ELF-1 (cell line): ENCODE measurements around the gene TNFRSF1B.

Experiments
- DNase-seq: peaks from one replicate; pipeline ENCODE4 v3.0.0-alpha.2; 2016; ENCODE audit warnings: low read depth, low spot score

TNFRSF1B gene

DNA sequence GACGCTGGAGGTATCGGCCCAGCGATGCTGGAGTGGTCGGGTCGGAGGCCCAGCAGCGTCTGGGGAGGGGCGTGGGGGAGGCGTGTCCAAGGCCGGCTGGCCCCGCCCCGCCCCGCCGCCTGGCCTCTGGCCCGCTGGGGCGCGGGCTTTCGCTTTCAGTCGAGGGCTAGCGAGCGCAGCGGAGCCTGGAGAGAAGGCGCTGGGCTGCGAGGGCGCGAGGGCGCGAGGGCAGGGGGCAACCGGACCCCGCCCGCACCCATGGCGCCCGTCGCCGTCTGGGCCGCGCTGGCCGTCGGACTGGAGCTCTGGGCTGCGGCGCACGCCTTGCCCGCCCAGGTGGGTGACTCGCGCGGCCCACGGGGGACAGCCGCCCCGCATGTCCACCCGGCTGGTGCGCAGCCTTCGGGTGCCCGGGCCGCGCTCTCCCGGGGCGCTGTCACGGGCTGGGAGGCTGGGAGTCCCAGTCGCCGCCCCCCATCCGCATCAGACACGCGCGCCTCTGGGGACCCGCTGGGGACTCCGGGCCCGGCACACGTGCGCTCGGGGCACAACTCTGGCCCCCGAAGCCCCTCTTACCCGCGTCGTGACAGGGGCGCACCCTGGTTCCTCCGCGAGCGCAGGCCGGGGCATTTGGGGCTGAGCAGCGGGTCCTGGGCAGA, at the start of gene TNFRSF1B:
Gene TNFRSF1B, plus strand, starts transcription at position 158 of the 659 bp plus-strand sequence. Its CDS starts 101 bp downstream, at position 259.
- DNase-seq, result peak; percentile 79

DNA sequence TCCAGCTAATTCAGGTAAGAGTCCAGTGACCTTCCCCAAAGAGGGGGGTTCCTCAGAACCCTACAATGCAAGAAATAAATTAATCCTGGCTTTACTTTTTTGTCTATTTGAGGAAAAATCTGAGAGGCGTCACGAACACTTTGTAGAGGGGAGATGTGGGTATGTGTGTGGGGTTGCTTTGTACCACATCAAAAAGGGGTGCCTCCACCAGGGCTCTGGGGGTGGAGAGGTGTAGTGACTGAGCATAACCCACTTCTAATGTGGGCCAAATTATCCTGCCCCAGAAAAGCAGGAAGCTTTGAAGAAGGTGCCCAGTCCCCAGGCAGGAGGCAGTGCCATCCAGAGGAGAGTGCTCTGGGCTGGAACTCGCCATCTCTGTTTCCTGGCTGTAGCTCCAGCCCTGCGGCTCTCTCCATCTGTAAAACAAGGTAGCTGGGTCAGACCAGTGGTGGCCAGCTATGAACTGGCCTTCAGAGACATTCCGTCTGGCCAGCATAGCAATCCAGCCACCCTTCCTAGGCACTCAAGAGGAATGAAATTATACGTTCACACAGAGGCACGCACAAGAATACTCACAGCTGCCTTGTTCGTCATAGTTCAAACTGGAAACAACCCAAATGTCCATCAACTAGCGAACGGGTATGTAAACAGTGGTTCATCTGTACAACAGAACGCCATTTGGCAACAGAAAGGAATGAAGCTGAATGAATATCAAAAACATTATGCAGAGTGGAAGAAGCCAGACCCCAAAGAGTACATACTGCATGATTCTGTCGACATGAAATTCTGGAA, 45.4 kb upstream of the TNFRSF1B start:
- DNase-seq, result no peak

DNA sequence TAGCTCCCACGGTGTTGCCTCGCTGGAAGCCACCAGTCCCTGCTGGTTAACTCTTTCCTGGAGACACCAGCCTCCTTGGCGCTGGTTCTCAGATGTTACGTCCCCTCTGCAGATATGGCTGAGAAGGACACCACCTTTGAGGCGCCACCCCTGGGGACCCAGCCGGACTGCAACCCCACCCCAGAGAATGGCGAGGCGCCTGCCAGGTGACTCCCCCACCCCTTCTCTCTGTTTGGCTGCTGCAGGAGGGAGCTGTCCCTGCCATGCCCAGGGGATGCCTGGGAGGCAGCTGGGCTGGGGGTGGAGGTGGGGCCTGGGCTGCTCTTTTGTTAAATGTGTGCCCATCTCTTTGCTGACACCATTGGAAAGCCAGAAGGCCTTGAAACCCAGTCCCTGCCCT, 43.6 kb upstream of the TNFRSF1B start:
- no peak for DNase-seq

DNA sequence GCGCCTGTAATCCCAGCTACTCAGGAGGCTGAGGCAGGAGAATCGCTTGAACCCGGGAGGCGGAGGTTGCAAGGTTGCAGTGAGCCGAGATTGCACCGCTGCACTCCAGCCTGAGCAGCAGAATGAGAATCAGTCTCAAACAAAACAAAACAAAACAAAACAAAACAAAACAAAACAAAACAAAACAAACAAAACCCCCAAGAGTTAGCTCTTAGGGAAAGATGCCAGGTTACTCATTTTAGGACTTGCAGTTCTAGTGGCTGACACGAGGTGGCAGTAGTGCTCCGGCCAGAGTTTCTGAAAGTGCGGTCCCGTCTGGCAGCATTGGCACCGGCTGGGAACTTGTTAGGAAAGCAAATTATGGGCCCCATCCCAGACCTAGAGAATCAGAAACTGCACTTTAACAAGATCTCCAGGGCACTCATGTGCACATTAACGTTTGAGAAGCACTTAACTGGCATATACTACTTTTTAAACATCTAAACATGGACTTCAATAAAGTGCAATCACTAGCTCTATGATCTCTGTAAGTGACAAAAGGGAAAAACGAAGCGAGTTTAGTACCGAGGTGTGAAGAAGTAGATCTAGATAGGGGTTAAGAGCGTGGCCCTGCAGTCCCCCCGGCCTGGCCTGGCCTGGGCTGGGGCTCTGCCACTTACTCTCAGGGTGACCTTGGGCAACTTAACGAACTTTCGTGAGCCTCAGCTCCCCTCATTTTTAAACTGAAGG, 41.9 kb upstream of the TNFRSF1B start:
- DNase-seq, result peak; percentile 73

DNA sequence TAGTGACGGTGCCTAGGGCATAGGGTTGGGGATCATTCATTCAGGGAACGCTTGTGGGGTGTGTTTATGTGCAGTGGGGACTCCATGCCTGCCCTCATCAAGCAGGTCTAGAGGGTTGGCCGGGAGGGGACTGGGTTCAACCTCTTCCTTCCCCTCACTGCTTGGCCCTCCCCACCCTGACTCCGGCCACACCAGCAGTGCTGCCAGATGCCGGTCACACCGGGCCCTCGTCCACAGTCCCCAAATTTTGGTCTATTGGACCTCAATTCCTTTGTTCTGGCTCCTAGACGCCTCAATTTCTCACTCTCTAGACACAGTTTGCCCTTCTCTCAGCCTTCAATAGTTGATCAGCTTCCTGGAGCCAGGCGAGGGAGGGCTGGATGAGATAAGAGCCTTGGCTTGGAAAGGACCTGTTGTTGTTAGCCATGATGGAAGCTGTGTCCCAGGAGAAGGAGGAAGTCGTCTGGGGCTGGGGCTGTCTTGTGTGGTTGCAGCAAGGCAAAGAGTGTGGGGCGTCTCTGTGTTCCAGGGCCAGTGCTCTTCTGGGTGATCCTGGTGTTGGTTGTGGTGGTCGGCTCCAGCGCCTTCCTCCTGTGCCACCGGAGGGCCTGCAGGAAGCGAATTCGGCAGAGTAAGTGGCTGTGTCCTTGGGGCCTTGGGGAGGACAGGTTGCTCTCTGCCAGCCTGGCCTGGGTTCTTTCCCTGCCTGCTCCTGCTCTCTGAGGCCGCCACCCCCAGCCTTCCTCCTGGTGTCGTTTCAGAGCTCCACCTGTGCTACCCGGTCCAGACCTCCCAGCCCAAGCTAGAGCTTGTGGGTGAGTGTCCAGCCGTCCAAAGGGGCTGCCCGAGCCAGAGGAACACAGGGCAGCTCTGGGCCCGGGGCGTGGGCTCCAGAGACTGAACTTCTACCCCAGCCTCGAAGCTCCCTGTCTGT, 41.1 kb upstream of the TNFRSF1B start:
- no peak for DNase-seq

DNA sequence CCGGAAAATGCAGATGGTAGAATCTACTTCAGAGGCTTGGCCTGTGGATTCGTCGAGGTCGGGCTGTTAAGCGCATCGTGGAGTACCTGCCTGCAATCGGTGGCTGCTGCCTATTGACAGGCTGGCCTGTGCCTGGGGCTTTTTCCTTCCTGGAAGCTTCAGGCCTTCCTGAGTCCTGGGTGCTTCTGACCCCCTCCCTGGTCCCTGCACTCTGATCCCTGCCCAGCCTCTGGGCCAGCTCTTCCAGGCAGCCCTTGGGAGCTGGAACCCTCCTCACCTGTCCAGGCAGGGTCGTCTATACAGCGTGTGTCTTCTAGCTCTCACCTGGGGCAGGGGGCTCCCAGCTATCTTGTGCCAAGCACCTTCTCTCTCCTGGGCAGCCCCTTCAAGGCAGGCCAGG, 40.0 kb upstream of the TNFRSF1B start:
- no peak for DNase-seq

DNA sequence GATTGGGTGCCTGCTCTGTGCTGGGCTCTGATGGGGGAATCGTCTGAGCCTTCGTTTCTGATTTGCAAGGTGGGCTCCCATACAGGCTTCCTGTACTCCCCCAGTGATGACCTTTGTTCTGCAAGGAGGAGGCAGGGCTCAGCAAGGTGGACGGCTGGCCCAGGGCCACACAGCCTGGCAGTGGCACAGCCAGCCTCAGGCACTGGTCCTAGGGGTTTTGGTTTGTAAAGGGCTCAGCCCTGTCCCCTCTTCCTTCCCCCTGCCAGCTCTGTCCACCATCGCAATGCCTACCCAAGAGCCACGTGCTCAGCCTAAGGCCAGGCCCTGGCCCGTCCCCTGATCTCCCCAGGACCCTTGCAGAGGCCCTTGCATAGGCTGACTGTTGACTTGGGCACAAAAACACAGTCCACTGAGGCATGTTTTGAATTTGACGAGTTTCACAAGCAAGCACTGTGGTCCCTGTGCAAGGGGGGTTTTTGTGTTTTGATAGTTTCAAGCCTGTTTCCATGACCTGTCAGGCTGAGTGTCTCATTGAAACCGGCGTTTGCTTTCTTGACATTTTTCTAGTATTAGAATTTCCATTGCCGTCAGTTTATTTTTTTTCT, 39.5 kb upstream of the TNFRSF1B start:
- DNase-seq, result no peak

DNA sequence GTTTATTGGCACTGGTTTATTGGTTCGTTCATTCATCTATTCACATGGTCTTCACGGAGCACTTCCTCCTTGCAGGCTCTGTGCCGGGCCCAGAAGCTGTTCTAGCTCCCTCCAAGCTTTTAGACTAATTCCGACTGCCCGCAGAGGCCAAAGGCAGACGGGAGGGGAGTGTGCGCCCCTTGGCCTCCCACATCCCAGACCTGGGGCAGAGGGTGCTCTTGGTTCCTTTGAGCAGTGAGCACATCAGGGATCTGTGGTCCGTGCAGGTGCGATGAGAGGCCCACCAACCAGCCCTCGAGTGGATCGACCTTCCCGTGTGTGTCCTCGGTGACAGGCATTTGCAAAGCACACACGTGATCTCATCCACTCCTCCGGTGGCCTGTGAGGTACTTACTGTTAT, 38.7 kb upstream of the TNFRSF1B start:
- no peak for DNase-seq

DNA sequence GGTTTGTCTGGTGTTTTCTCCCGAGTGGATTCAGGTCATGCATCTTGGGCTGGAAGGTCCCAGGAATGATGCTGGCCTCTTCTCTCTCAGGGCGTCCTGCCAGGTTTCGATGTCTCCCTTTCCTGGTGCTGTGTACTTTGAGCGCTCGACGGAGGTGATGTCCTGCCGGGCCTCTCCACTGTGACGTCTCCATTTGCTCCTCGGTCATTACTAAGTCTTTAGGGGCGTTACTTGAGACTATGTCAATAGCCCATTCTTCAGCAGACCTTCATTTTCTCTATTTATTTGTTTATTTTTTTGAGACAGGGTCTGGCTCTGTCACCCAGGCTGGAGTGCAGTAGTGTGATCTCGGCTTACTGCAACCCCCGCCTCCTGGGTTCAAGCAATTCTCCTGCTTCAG, 37.2 kb upstream of the TNFRSF1B start:
- DNase-seq, result no peak

DNA sequence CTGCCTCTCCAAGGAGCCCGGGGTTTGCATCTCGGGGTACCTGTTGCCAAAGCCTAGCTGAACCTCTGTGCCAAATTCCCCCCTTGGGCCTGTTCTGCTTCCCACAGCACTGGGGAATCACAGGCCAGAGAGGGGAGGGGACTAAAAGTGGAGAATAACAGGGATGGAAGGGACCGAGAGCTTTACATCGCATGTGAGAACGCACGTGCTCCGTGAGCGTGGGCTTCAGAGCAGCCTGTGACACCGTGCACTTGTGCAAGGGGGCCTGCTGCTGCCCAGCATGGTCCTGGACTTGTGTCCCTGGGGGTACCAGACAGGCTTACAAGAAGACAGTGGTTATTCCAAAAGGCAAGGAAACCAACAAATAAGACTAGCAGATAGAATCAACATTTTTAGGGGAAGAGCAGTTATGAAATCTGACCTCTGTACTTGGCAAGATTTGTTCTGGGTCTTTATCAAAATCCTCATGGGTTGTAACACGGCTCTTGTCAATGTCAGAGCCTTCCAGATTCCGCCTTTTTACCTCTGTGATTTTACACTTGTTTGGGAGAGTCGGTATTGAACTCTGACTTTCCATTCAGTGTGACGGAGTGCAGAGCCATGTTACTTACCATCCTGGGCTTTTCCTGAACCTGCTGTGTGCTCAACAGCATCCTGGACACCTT, 36.2 kb upstream of the TNFRSF1B start:
- no peak for DNase-seq

DNA sequence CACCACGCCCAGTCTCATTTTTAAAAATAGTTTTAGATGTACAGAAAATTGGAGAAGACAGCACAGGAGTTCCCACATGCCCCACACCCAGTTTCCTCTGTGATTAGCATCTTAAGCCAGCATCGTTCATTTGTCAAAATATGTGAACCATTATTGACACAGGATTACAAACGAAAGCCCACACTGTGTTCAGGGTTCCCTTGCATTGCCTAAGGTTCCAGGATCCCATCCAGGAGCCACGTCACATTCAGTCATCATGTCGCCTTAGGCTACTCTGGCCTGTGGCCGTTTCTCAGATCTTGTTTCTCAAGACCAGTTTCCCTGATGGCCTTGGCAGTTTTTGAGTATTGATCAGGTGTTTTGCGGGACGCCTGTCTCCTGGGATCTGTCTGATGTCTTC, 34.7 kb upstream of the TNFRSF1B start:
- peak; percentile 37 for DNase-seq

DNA sequence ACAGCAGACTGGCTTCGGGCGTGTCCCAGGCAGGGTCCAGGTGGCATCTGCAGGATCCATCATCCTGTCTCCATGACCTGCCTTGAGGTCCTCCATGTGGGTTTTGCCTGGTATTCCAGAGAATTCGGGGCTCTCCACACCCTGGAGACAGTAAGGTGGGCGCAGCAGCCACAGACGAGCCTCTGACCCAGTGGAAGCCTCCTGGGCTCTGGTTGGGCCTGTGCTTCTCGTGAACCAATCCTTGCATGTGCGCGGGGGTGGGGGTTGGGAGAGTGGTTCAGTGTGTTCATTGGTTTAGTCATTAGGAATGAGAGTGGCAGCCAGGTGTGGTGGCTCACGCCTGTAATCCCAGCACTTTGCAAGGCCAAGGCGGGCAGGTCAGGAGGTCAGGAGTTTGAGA, 32.1 kb upstream of the TNFRSF1B start:
- no peak for DNase-seq

DNA sequence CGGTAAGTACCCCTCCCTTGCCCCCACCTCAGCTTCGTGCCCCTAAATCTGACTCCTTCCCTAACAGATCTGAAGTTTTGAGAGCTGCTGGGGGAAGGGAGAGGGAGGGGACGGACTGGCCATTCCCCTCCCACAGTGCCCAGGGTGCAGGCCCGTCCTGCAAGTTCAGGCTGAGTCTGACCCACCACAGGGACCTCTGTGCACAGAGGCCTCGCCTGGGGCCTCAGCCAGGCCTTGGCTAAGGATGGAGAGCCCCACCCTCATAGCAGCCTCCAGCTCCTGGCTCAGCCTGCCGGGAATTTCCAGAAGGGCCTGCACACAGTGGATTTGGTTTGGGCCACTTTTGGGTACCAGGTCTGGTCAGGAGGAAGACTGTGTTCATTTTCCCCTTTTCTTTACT, 31.2 kb upstream of the TNFRSF1B start:
- DNase-seq, result no peak

DNA sequence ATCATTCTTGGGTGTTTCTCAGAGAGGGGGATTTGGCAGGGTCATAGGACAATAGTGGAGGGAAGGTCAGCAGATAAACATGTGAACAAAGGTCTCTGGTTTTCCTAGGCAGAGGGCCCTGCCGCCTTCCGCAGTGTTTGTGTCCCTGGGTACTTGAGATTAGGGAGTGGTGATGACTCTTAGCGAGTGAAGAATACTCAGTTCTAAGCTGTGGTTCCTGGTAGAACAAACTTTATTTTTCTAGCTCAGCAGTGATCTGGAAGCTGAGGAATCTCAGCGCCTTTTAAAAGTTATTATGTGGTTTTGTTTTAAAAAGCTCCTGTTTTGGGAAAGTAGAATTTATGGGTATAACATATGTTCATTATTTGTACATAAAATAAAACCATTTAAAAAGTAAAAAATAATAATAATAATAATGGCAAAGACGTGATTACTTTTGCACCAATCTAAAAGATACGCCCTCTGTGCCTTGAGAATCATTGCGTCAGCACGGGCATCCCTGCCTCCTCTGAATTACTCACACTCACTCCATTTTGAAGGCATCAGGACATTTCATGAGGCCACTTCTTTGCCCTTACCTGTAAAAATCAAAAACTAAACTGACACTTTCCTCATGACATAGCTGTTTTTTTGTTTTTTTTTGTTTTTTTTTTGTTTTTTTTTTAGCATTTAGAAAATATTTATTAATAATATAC, 29.7 kb upstream of the TNFRSF1B start:
- DNase-seq, result no peak

DNA sequence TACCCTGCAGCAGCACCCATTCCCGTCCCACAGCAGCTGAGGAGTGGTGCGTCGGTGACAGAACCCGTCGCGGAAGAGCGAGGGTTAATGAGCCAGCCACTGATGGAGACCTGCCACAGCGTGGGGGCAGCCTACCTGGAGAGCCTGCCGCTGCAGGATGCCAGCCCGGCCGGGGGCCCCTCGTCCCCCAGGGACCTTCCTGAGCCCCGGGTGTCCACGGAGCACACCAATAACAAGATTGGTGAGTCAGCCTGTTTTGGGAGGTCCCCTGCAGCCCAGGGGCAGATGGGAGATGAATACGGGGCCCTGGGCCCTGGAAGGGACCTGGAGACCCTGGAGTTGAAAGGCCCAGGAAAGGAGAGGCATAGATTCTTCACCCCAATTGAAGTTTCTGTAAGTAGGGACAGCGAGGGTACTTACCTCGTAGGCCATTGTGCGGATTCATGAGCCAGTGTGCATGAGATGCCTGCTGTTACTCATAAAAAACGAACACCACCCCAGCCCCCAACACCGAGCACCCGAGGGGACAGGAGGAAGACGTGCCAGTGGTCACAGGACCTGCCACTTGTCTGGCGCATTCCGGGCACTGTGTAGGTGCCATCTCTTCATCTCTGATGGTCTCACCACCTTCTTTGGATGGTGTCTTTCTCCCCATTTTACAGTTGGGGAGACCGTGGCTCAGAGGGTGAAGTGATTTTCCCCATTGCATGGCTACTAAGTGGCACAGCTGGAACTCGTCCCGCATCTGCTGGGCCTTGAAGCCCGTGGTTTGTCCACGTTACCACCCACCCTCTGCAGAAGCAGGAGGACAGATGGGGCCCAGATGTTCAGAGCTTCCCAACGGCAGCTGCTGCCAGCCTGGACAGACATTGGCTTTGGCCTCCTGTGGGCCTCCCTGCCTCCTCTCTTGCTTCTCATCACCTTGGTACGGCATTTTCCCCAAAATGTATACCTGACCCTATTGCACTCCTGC, 28.3 kb upstream of the TNFRSF1B start:
- DNase-seq, result no peak

DNA sequence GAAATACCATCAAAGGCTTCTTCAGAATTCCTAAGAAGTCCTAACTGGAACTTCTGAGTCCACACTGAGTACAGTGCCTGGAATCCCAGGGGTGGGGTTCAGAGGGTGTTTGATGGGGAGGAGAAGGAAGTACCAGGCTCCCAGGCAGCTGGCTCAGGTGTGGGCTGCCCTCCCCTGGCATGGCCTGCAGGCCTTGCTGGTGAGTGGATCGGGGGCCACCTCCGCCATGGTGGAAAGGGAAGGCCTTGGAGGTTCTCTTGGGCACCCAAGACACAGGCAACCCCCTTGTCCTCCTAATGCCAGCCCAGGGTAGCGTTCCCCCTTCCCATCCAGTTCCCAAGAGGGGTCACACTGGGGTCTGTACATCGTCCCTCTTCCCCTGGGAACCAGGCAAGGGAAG, 26.8 kb upstream of the TNFRSF1B start:
- DNase-seq, result no peak

DNA sequence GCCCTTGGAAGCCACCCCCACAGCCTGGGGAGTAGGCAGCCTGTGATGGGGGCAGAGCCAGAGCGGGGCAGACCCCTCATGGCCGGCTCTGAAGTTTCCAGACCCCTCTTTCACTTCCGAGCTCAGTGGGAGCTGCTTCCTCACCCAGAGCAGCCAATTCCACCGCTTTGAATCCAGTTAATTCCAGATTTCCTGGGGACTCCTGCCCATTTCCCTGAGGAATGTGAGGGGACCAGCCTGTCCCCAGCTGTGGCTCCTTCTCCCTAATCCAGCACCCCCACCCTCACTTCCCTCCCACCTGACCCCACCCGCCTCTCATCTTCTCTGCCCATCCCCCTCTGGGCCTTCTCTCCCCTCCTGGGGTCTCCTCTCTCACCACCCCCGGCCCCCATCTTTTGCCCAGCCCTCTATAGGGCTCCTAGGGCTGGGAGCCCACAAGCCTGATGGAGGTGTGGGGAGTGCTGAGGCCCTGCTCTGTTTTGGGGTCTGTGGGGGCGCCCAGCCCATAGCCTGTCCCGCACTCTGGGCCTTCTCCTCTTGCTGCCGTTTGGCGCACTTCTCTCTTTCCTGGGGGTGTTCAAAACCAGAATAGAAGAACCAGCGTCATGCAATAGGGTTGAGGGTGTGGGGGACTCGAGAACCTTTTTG, 26.2 kb upstream of the TNFRSF1B start:
- no peak for DNase-seq

DNA sequence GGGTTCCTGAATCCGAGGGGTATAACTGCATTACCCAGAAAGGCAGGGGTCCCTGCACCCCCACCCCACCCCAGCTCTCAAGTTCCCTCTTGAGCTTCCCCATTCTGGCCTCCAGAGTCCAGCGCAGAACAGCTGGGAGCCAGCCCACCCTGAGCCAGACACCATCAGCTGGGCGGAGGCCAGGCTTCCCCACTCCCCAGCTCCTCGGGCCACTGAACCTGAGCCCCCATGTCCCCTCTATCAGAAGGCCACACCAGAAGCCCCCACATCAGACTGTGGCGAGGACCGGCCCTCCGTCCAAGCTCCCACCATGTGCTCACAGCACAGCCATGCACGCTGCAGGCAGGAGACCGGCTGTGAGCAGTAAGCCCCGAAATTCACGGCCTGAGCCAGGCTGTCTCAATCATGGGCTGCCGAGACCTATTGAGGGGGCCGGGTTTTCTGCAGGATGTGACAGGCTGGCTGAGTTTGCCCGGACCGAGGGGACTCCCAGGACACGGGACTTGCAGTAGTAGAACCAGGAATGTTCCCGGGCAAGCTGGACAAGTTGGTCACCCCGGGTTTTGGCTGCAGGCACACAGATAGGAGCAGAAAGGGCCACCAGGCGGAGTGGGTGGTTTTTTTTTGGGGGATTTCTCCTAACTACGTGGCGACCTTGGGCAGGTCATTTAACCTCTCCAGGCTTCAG, 25.5 kb upstream of the TNFRSF1B start:
- DNase-seq, result peak; percentile 57
